HG02981 (cell line): ENCODE measurements around the gene KRTAP13-1.
A peak's percentile ranks its signal among the peaks of the same experiment; 100 is the strongest.

Source experiments
- ATAC-seq: cut with Tn5 transposase; IDR thresholded peaks from one replicate; pipeline ENCODE4 v1.9.1; 2021; ENCODE audit warnings: mild to moderate bottlenecking, moderate library complexity; ENCODE audit not compliant: unreplicated experiment

The KRTAP13-1 gene, protein sequence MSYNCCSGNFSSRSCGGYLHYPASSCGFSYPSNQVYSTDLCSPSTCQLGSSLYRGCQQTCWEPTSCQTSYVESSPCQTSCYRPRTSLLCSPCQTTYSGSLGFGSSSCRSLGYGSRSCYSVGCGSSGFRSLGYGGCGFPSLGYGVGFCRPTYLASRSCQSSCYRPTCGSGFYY

DNA sequence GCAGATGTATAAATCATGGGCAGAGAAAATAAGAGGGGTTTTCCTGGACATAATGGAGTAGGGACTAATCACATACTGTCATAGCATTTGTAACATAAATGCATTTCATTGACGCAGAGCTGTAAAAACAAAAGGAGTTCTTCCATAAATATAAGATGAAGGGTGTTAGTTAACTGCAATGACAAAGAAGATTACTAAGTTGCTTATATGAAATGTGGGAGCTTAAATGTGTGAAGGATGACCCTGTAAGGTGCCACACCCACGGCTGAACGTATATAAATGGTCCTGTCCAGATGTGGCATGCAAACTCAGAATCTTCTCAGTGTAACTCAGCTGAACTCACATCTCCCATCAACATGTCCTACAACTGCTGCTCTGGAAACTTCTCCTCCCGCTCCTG is at the start of gene KRTAP13-1:
TSS of gene KRTAP13-1 (plus strand) at position 301 of the 400 bp plus-strand sequence. CDS start at position 357, 56 bp downstream.
- ATAC-seq, result no peak

DNA sequence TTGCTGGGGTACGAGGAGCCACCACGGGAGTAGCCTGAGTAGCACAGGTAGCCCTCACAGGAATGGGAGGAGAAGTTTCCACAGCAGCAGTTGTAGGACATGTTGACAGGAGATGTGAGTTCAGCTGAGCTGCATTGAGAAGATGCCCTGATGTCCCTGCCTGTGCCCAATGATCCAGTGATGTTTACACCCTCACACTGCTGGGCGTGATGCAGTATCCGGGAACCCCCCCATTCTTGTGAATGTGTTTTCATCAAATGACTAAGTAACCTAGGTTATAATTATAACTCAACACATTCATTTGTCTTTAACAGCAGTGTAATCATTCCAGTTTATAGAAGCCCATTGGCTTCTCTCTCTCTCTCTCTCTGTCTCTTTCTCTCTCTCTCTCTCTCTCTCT is 47.3 kb upstream of the KRTAP13-1 start, which contains the start of gene KRTAP23-1:
TSS of gene KRTAP23-1 (minus strand) at position 101 of the 400 bp plus-strand sequence. CDS start at position 101, 0 bp downstream.
- ATAC-seq, result no peak

DNA sequence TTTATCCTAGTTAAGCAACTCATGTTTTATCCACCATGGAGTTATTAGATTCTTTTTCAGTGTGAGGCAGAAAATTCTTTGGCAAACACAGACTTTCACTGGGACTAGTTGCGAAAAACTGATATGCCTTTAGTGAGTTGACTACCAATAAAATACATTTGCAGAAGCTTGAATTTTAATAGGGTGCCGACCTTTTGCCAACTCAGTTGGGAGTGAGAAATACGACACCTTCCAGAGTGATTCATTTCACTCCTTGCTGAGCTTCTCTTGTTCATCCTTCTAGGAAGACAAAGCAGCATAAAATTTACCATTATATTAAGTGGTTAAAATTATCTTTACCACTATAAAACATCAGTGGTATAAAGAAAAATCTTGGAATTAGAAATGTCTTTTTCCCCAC is 46.3 kb upstream of the KRTAP13-1 start:
- no peak for ATAC-seq

DNA sequence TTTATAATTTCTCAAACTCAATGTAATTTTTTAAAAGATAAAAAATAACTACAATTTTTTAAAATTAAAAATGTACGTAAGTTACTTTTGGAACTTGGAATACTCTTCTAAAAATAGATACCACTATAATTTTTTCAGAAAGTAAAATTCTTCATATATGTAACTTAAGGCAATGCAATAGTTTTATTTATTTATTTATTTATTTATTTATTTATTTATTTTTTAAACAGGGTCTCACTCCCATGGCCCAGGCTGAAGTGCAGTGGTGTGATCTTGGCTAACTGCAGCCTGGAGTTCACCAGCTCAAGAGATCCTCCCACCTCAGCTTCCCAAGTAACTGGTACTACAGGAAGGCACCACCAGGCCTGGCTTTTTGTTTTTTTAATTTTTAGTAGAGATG is 44.3 kb upstream of the KRTAP13-1 start:
- ATAC-seq, result no peak

DNA sequence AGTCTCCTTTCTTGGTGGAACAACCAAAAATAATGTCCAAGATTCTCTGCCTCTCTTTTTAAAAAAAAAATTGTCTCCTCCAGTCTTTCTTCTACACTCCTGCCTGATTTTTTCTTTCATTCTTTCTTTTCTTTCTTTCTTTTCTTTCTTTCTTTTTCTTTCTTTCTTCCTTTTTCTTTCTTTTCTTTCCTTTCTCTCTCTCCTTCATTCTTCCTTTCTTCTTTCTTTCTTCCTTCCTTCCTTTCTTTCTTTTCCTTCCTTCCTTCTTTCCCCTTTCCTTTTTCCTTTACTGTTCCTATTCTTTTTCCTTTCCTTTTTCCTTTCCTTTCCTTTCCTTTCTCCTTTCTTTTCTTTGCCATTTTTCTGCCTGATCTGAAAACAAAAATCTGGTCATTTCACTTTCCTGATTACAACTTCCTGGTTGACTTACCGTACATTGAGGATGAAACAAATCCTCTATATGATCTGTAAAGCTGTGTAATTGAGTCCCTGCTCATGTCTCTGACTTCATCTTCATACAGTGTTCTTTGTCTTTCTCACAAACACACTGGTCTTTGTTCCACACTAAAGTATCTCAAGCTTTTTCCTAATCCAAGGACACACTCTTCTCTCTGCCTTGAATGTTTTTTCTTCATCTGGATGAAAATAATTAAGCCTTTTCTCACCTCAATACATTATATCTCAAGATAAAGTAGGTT is 41.4 kb upstream of the KRTAP13-1 start:
- ATAC-seq, result no peak

DNA sequence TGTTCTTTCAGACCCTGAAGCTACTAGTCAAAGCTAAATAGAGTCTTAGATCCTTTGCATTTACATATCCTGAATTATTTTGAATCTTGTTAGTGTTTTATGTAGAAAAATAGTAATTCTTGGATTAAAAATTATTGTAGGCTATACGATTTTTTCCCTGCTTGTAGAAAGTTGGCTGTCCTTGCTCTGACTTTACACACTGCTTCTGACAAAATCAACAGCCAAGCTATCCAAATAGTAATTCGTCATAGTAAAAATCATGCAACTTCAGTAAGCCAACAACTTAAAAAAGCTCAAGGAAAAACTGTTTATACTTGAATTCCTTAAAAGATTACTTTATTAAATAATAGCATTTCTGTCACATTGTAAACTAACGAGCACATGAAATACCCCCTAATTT is 39.9 kb upstream of the KRTAP13-1 start:
- no peak for ATAC-seq

DNA sequence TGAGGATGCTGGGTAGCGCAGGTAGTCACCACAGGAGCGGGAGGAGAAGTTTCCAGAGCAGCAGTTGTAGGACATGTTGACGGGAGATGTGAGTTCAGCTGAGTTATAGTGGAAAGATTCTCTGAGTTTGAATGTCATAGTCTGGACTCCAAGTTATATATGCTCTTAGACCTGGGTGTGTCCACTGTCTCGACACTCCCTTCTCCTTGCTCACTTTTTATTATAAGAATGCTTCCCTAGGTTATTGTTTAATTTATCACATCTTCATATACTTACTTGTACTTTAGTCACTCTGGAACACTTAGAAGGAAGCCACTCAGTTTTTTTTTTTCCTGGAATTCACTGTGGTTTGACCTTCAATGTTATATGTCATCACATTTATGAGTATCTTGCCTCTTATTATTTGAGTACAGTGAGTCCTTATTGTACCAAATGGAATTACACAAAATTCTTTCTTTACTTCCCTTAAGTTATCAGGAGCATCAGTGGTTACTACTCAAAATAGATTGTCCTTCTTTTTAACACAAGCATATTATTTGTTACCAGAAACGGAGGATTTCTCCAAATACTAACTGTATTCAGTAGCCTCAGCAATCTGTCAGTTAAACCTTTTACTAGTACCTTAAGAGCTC is 23.6 kb upstream of the KRTAP13-1 start, which contains the start of gene KRTAP13-2:
TSS of gene KRTAP13-2 (minus strand) at position 133 of the 632 bp plus-strand sequence. CDS start at position 75, 58 bp downstream.
- no peak for ATAC-seq

DNA sequence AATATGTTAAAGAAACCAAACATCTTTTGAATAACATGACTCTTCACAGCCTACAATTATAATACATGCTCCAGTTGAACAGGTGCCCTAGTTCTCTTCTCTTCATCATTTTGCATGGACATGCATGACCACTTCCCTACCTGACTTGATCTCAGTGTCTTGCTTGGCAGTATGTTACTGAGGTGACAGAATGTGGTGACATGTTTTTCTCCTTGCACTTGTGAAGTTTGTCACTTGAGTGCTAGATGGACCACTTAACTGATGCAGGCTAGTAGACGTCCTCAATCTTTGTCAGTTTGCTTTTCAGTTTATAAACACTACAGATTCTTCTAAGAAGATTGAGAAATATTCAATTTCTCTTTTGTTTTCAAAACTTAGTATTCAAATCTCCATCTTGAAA is 13.6 kb upstream of the KRTAP13-1 start:
- ATAC-seq, result no peak

DNA sequence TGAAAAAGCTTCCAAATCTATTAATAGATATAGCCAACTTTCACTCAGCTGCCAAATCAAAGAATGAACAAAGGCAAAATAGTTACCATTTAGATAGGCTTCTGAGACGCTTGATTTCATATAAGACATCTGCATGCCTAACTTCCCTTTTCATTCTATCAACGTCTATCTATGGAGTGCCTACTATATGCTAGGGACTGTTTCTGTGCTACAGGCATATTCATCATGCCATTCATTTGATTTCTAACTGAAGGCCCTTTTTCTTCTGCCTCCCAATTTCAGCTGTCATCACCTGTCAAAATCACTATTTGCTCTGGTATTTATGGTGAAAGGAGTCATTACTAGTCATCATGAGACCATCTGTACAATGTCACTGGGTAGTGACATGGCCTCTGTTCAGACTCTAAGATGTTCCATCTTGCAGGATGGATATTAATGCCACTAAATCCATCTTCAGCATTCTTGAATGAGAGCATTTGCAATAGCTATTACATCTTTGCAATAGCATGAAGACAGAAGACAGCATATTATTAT is 4.3 kb upstream of the KRTAP13-1 start:
- no peak for ATAC-seq

DNA sequence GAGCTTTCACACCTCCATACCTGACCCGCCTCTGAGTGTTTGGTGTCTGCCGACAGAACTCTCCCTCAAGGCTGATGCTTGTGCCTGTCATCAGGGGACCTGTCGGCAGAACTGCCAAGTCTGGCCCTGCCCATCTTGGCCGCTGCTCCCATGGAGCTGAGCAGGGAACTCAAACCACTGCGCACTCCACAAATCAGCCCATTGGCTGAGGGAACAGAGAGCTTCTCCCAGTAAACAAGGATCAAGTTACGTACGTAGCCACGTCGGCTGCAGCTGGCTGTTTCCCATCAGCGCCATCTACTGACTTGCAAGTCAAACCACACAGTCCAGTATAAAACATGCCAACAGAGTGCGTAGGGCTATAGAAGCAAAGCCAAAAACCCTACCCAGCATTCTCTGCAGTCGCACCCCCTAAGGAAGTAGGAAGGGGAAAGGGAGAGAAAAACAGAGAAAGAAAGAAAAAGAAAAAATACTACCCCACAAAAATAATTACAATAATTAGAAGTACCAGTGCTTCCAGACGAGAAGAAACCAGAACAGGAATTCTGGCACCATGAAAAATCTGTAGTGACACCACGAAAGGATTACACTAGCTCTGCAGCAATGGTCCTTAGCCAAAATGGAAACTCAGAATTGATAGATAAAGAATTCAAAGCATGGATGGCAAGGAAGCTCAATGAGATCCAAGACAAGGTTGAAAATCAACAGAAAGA is 13.1 kb downstream of the KRTAP13-1 start:
- no peak for ATAC-seq

DNA sequence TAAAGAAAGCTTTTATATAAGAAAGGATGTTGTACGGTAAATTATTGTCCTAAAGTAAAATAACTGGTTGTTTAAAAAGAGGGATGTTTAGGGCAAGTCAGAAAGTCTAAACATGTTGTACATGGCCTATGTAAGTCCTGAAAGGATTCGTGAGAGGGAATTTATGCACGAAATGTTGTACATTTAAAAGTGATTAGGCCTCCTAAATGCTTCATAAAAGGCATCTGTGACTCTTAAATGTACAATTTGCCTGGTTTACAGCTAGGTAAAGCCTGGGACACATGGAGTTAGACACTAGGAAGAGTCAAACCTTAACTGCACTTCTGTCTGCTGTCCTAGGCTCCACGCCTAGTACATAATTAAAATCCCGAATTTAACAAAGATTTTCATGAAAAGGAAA is 20.2 kb downstream of the KRTAP13-1 start:
- no peak for ATAC-seq

DNA sequence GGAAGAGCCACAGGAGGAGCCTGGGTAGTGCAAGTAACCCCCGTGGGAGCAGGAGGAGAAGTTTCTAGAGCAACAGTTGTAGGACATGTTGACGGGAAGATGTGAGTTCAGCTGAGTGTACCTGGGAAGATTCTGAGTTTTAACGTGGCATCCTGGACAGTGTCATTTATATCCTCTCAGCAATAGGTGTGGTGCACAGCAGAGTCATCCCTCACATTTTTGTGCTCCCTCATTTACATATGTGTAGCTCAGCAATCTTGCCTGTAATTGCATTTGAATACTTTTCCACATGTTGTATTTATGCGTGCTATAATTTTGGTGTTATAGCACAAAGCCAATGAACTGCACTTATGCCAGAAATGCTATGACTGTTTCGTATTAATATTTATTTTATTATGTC is 30.0 kb downstream of the KRTAP13-1 start, which contains the start of gene KRTAP13-3:
TSS of gene KRTAP13-3 (minus strand) at position 101 of the 400 bp plus-strand sequence. CDS start at position 87, 14 bp downstream.
- ATAC-seq, result no peak

DNA sequence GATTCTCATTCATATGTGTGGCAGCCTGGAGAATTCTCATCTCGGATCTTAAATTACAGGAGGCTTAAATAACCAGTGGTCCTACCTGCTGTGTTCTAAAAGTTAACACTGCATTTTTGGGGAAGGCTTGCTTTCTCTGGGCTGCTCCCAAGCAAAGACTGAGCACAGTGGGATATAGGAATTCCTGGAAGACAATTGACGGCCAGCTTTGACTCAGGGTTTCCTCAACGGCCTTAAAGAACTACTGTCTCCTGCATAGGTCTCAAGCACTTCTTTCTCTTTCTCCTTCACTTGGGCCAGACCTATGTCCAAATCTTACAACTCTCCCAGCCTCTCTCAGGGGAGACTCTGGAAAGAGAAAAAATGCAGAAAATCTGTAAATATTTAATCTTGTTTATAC is 30.9 kb downstream of the KRTAP13-1 start:
- no peak for ATAC-seq

DNA sequence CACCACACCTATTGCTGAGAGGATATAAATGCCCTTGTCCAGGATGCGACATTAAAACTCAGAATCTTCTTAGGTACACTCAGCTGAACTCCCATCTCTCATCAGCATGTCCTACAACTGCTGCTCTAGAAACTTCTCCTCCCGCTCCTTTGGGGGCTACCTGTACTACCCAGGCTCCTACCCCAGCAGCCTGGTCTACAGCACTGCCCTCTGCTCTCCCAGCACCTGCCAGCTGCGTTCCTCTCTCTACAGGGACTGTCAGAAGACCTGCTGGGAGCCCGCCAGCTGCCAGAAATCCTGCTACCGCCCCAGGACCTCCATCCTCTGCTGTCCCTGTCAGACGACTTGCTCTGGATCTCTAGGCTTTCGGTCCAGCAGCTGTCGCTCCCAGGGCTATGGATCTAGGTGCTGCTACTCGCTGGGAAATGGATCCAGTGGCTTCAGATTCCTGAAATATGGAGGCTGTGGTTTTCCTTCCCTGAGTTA is 34.4 kb downstream of the KRTAP13-1 start, which contains the start of gene KRTAP13-4:
TSS of gene KRTAP13-4 (plus strand) at position 51 of the 486 bp plus-strand sequence. CDS start at position 107, 56 bp downstream.
- no peak for ATAC-seq

DNA sequence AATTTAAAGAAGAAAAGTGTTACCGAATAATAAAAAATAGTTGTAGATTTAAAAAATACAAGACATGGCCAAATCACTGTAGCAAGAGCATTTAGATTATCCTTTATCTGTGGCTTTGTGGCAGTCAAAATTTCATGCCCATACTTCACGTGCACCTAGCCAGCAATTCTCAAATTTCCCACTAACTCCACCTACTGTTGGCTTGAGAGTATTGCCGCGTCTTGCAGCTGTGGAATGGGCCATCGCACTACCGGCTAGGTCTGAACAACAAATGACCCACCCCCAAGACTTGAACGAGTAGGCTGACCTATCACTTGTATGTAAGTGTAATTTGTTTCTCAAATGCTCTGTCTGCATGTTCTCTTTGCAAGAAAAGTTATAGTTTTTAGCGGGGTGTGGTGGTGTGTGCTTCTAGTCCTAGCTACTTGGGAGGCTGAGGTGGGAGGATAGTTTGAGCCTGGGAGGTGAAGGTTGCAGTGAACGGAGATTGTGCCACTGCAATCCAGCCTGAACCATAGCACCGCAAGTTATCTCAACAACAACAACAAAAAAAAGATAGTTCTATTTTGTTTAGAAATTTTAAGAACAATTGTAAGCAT is 38.3 kb downstream of the KRTAP13-1 start:
- ATAC-seq, result peak; percentile 71

DNA sequence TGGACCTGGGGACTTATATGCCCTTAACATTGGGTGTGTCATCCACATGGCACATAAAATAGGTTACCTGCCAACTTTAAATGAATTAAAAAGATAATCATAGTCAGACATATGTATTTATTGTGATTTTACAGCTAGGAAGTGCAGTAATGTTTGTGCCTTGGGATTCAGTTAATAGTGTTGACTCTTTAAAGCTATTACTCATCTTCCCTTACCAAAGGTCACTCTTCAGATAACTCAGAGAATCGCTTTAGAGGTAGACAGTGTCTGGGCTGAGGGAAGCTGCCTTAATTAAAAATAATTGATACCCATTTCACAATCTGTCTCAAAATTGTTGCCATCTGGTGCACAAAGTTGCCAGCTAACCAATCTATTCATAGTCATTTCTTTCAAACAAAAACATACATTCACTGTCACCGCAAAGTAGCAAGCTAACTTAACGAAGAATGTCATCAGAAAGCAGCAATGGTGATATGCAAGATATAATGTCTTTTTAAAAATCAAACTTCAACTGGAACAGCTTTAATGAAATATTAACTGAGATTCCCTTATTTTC is 41.3 kb downstream of the KRTAP13-1 start:
- ATAC-seq, result no peak

DNA sequence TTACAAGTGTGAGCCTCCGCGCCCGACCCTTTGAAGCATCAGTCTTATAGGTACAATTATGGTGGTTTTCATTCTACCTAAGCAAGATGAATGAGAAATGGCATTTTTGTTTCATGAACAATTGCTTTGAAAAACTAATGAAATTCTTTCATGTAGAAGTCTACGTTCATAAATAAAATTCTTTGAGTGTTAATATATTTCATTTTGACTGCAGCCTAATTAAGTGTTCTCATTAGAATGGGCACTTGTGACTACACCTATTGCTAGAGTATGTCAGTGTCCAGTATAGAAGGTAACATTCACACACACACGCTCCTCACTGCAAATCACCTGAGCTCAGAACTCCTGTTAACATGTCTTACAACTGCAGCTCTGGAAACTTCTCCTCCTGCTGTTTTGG is 44.1 kb downstream of the KRTAP13-1 start, which contains the start of gene KRTAP15-1:
TSS of gene KRTAP15-1 (plus strand) at position 301 of the 400 bp plus-strand sequence. CDS start at position 354, 53 bp downstream.
- ATAC-seq, result no peak

DNA sequence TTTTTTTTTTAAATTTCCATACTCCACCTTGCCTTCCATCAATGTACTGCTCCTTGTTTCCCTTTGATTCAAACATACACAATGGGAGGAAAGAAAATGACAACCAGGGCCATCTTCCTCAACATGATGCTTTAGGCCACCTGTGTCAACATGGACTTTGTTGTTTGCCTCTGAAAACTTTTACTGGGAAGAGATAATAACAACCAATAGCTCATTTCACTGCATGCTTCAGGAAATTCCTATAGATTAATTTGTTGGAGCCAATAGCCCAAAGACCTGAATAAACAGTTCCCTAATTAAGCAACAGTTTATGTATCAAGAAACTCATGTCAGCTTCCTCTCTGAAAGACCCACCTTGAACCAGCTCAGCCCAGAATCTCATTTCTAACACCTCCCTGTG is 47.4 kb downstream of the KRTAP13-1 start:
- ATAC-seq, result no peak

DNA sequence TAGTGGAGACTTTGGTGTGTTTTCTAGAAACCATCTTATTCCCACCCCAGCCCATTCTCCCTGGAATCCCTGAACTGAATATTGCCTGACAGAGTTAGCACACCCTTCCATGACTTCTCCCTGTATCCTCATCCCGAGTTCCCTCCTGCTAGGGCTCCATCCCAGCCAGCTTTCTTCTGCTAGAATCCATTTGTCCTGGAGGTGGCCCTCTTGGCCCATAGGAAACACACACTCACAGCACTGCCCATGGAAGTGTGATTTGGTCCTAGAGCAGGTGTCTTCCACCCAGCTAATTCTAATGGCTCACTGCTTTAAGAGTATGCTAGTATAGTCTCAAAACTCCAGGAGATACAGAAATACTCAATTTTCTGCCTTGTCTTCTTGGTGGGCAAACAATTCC is 48.4 kb downstream of the KRTAP13-1 start:
- no peak for ATAC-seq
